HG02759 (cell line): Measurements from ENCODE around the gene LGALS9B.
"Not testable (repeated sequence)": the region's sequence is repeated elsewhere in the genome, so short reads cannot be mapped to it uniquely, and the experiment has no call there.

Experiments used
- ATAC-seq: cut with Tn5 transposase; IDR thresholded peaks from one replicate; pipeline ENCODE4 v1.9.1; 2021; ENCODE audit warnings: mild to moderate bottlenecking, moderate library complexity; ENCODE audit not compliant: unreplicated experiment

Gene LGALS9B

GRCh38 chr17:20469107-20469506 is 1.8 kb upstream of the LGALS9B start:
- not testable (repeated sequence) for ATAC-seq

GRCh38 chr17:20466999-20467398 is 340 bp downstream of the LGALS9B start:
- peak; percentile 26 for ATAC-seq

GRCh38 chr17:20466553-20466952 is 786 bp downstream of the LGALS9B start:
- not testable (repeated sequence) for ATAC-seq

GRCh38 chr17:20465535-20465934 is 1.8 kb downstream of the LGALS9B start:
- ATAC-seq = not testable (repeated sequence)

GRCh38 chr17:20464854-20465414 is 2.4 kb downstream of the LGALS9B start:
- not testable (repeated sequence) for ATAC-seq

GRCh38 chr17:20462158-20462557 is 5.2 kb downstream of the LGALS9B start:
- ATAC-seq = not testable (repeated sequence)

GRCh38 chr17:20457848-20458381 is 9.4 kb downstream of the LGALS9B start:
- not testable (repeated sequence) for ATAC-seq

GRCh38 chr17:20455106-20455505 is 12.2 kb downstream of the LGALS9B start:
- ATAC-seq = not testable (repeated sequence)

- not testable (repeated sequence) for ATAC-seq
These were observed 13.4 kb downstream of the LGALS9B start for GRCh38 chr17:20453820-20454434.

- peak; percentile 59 for ATAC-seq
These were observed 16.5 kb downstream of the LGALS9B start for GRCh38 chr17:20450852-20451251.

GRCh38 chr17:20447534-20448321 is 19.6 kb downstream of the LGALS9B start:
- not testable (repeated sequence) for ATAC-seq

GRCh38 chr17:20446895-20447294 is 20.4 kb downstream of the LGALS9B start:
- ATAC-seq = not testable (repeated sequence)

GRCh38 chr17:20444581-20445236 is 22.6 kb downstream of the LGALS9B start:
- ATAC-seq = not testable (repeated sequence)

- not testable (repeated sequence) for ATAC-seq
These were observed 23.2 kb downstream of the LGALS9B start for GRCh38 chr17:20444173-20444572.

GRCh38 chr17:20443632-20444031 is 23.7 kb downstream of the LGALS9B start:
- ATAC-seq = not testable (repeated sequence)

GRCh38 chr17:20440665-20441064 is 26.7 kb downstream of the LGALS9B start:
- not testable (repeated sequence) for ATAC-seq

- ATAC-seq = not testable (repeated sequence)
These were observed 32.2 kb downstream of the LGALS9B start for GRCh38 chr17:20435166-20435565.

- ATAC-seq = not testable (repeated sequence)
These were observed 34.0 kb downstream of the LGALS9B start for GRCh38 chr17:20433382-20433781.

GRCh38 chr17:20427264-20427663 is 40.1 kb downstream of the LGALS9B start:
- ATAC-seq = not testable (repeated sequence)

GRCh38 chr17:20422826-20423225 is 44.5 kb downstream of the LGALS9B start:
- ATAC-seq = not testable (repeated sequence)

GRCh38 chr17:20418838-20419237 is 48.5 kb downstream of the LGALS9B start:
- not testable (repeated sequence) for ATAC-seq
